Measurements from ENCODE around the gene TAF11L2.
"Not testable (repeated sequence)": the region's sequence is repeated elsewhere in the genome, so short reads cannot be mapped to it uniquely, and the experiment has no call there.

The TAF11L2 gene

DNA sequence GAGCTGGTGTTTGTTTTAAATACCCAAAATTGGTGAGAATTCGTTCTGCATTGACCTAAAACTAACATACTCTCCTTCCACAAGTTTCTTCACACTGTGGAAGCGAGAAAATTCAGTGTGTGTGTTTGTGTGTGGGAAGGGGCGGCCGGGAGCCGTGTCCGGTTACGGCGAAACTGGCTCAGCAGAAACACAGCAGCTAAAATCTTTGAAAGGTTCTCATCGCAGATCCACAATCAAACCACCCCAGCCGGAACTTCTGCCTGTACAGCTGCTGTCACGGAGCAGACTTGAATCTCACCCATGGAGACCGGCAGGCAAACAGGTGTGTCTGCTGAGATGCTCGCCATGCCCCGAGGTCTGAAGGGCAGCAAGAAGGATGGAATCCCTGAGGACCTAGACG, 30.3 kb downstream of the TAF11L2 start, which contains the start of gene TAF11L6:
Gene TAF11L6, plus strand, starts transcription at position 301 of the 400 bp plus-strand sequence.
- not testable (repeated sequence) for DNase-seq

All from fibroblast of upper back skin (primary cell).